GM12891 (cell line): Measurements from ENCODE around the gene DDIT3.
"Not testable (repeated sequence)": the region's sequence is repeated elsewhere in the genome, so short reads cannot be mapped to it uniquely, and the experiment has no call there.

ENCODE experiments used
- DNase-seq: peaks from one replicate; pipeline ENCODE4 v3.0.0; 2011; ENCODE audit warnings: low spot score; ENCODE audit not compliant: insufficient read length
- FAIRE-seq: peaks from 2 replicates; lab custom pipeline; 2011; peaks lifted over from hg19 to GRCh38; lab: Jason Lieb, UNC
- PAX5 ChIP-seq: IDR thresholded peaks from 2 replicates; pipeline ENCODE4 v1.6.1; 2011; ENCODE audit warnings: low read length, moderate library complexity, mild to moderate bottlenecking; ENCODE audit not compliant: insufficient read depth, severe bottlenecking
- POLR2A ChIP-seq: IDR thresholded peaks from 2 replicates; pipeline ENCODE4 v1.6.1; 2011; ENCODE audit warnings: low read depth, low read length, control low read depth
- POLR2AphosphoS5 ChIP-seq: IDR thresholded peaks from 2 replicates; pipeline ENCODE4 v1.6.1; 2011; ENCODE audit warnings: low read depth, low read length, control low read depth
- POU2F2 ChIP-seq: IDR thresholded peaks from 2 replicates; pipeline ENCODE4 v1.6.1; 2011; ENCODE audit warnings: low read depth, mild to moderate bottlenecking, control low read depth, low read length, moderate library complexity
- SPI1 ChIP-seq: IDR thresholded peaks from 2 replicates; pipeline ENCODE4 v1.6.1; 2011; ENCODE audit warnings: low read depth, low read length, control low read depth
- TAF1 ChIP-seq: IDR thresholded peaks from 2 replicates; pipeline ENCODE4 v1.6.1; 2011; ENCODE audit warnings: low read depth, low read length, control low read depth

DDIT3 gene

DNA sequence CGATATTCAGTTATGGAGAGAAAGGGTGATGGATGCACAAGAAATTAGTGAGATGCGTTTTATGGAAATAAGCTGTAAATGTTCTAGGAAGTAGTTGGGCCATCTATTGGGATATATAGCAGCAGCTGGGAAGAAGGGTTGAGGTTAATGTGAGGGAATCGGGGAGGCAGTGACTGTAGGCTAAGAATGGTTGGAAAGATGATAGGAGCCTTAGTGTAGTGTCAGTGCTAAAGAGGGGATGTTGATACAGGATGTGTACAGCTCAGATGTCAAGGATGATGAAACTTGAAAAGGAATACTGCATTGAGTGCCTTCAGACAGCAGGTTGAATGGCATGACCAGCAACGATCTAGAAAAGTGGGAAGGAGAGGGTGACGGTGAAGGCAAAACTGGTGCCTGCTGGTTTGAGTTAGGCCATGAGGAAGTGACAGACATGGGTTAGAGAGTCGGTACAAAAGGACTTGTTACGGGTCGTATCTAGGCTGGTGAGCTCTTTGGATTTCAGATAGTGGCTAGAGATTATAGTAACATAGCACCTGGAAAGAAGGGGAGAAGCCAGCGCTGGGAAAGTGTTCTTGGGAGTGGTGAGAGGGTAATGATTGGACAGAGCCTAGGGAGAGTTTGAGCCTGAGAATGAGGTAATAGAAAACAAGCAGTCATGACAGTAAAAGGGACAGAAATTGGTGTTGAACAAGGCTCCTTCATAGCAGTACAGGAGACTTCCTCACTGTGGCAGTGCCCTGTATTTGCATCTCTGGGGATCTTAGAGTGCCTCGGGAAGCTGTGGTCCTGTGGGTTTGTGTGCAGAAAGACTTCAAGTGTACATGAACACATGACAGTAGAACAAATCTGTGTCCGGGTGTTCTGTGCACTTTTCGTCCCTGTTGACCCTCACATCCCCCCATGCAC, 22.8 kb downstream of the DDIT3 start:
- no peak for DNase-seq
- no peak for TF ChIP-seq POLR2A
- TF ChIP-seq POU2F2 = no peak
- TF ChIP-seq PAX5 = no peak
- TF ChIP-seq TAF1 = no peak
- no peak for TF ChIP-seq SPI1
- TF ChIP-seq POLR2AphosphoS5 = no peak
- no peak for FAIRE-seq

DNA sequence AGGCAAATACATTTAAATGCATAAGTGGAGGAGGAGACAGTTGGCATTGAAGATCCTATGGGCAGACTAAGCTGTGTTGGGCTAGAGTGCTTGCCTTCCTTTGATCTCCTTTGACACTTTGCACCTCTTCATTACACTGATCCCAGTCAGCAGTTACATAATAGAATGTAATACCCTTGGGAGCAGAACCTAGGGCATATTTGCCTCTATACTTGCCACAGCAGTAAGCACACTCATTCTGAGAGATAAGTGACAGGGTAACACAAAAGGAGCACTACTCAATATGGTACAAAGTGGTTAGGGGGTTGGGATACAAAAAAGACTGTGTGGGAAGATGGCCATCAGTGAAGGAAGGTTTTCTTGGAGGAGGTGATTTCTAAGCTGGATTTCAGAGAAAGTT, 23.5 kb downstream of the DDIT3 start:
- FAIRE-seq (no peak), DNase-seq (no peak)
- TF ChIP-seq POLR2AphosphoS5 (no peak), POU2F2 (no peak), TAF1 (no peak), POLR2A (no peak; the same call in 1 of the 2 replicates), SPI1 (no peak), PAX5 (no peak)

DNA sequence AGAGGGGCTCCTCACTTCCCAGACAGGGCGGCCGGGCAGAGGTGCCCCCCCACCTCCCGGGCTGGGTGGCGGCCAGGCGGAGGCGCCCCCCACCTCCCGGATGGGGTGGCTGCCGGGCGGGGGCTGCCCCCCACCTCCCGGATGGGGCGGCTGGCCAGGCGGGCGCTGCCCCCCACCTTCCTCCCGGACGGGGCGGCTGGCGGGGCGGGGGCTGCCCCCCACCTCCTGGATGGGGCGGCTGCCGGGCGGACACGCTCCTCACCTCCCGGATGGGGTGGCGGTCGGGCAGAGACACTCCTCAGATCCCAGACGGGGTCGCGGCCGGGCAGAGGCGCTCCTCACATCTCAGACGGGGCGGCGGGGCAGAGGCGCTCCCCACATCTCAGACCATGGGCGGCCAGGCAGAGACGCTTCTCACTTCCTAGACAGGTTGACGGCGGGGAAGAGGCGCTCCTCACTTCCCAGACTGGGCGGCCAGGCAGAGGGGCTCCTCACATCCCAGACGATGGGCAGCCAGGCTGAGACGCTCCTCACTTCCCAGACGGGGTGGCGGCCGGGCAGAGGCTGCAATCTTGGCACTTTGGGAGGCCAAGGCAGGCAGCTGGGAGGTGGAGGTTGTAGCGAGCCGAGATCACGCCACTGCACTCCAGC, 25.1 kb downstream of the DDIT3 start:
- not testable (repeated sequence) for DNase-seq, FAIRE-seq

DNA sequence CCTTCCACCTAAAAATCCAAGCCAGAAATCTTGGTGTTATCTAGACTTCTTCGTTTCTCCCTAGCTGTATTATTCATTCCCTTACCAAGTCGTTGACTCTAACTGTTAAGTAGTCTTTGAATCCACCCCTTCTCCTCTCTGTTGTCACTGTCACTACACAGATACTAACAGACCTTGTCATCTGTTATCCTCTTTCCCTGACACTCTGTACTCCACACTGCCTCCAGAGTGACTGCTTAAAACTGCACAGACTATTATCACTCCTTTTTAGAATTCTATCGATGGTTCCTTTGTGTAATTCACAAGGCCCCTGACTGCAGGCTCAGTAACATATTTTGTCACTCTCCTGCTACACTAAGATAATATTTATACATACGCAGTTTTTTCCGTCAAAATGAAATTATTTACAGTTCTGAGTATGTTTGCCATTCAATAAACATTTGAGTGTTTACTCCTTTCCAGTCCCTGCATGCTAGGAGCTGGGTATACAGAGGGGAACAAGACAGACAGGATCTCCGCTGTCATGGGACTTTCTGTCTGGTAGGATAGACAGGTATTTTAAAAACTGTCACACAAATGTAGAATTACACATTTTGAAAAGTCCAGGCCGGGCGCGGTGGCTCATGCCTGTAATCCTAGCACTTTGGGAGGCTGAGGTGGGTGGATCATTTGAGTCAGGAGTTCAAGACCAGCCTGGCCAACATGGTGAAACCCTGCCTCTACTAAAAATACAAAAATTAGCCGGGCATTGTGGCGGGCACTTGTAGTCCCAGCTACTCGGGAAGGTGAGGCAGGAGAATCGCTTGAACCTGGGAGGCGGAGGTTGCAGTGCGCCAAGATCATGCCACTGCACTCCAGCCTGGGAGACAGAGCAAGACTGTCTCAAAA, 28.7 kb downstream of the DDIT3 start:
- DNase-seq = no peak
- peak; percentile 28 for FAIRE-seq
- TF ChIP-seq TAF1 (no peak), POLR2A (no peak), PAX5 (no peak), POU2F2 (no peak), POLR2AphosphoS5 (no peak), SPI1 (no peak)

DNA sequence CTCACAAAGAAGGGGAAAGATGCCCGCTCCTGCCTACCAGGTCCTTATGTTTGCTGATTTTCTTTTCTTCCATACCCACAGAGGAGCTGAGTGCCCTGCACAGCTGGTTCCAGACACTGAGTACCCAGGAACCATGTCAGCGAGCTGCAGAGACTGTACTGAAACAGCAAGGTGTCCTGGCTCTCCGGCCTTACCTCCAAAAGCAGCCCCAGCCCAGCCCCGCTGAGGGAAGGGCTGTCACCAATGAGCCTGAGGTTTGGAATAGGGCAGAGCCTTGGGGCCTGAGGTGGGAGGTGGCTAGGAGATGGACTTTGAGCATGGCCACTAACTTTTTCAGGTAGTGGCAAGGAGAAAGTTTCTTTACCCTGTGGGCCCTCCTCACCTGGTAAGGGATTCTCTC, 30.2 kb downstream of the DDIT3 start:
- no peak for FAIRE-seq
- TF ChIP-seq POLR2A = no peak

DNA sequence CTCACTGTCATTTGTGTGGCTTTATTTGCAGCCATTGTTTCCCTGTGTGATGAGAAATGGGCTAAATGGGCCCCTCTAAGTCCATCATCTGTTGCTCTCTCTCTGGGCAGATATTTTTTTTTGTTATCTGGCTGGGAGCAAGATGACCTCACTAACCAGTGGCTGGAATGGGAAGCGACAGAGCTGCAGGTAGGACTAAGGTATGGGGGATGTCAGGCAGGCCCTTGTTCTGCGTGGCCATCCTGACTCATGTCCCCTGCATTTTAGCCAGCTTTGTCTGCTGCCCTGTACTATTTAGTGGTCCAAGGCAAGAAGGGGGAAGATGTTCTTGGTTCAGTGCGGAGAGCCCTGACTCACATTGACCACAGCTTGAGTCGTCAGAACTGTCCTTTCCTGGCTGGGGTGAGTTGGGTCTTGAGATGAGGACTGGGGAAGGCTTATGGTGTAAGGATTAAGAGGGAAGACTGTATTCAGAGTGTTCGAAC, 31.1 kb downstream of the DDIT3 start:
- no peak for TF ChIP-seq POLR2A
- TF ChIP-seq SPI1 = no peak
- TF ChIP-seq PAX5 = no peak
- no peak for TF ChIP-seq POU2F2
- TF ChIP-seq TAF1 = no peak
- no peak for TF ChIP-seq POLR2AphosphoS5
- DNase-seq (no peak), FAIRE-seq (peak; percentile 41)

More for the DNA sequence above, 30.2 kb downstream of the DDIT3 start:
- DNase-seq = no peak

DNA sequence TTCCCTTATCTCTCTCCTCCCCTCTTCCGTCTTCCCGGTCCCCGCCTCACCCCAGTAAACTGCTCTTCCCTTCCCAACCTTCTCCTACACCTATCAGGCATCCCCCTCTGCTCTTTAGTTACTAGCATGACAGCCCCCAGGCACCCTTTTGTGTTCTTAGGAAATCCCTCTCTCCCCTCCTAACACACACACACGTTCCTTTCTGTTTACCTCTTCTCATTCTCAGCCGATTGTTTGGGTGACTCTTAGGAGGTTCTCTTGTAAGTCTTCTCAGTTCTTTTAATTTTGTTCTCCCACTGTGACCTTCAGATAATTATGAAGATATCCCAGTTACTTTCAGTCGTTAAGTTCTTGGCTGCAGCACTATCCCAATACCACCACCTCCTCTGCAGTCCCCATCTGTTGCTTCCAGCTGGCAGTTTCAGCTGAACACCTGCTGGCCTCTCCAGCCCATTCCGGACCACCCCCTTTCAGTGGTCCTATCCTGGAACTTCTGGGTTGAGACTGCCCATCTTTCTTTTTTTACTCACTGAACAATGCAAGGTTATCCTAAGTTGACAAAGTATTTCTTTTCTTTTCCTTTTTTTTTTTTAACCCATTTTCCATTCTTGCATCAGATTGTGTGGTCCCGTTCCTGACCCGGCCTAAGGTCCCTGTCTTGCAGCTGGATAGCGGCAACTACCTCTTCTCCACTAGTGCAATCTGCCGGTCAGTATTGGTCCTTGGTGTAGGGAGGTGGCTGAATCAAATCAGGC, 31.7 kb downstream of the DDIT3 start:
- DNase-seq (no peak), FAIRE-seq (no peak)
- no peak for TF ChIP-seq PAX5
- peak; percentile 2; the same call in 1 of the 2 replicates for TF ChIP-seq POLR2A

DNA sequence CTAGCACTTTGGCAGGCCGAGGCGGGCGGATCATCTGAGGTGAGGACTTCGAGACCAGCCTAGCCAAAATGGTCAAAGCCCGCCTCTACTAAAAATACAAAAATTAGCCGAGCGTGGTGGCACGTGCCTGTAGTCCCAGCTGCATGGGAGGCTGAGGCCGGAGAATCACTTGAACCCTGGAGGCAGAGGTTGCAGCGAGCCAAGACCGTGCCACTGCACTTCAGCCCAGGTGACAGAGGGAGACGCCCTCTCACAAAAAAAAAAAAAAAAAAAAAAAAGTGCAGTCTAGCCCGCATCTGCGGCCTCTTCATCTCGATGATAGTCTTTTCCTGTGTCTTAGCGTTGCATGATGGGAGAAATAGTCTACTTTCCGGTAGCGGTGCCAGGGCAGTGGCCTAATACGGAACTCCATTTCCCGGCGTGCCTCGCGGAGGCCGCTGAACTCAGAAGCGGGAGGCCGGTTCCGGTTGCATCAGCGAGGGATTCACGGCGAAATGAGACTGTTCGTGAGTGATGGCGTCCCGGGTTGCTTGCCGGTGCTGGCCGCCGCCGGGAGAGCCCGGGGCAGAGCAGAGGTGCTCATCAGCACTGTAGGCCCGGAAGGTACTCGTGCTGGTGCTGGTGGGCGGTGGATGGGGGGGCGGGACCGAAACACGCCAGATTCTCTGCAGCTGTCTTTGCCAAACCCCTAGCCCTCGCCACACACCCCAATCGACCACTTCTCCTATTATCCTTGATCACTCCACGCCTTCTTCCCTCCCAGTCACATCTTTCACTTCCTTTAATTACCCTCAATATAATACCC, 32.5 kb downstream of the DDIT3 start, which contains the start of gene MARS1:
Gene MARS1, plus strand, starts transcription at position 472 of the 805 bp plus-strand sequence. Its CDS starts 23 bp downstream, at position 495.
- DNase-seq (peak; percentile 80), FAIRE-seq (peak; percentile 91)
- TF ChIP-seq POLR2A = peak; percentile 81
- peak; percentile 58 for TF ChIP-seq SPI1
- TF ChIP-seq POLR2AphosphoS5 = peak; percentile 87
- TF ChIP-seq PAX5 = no peak
- peak; percentile 39; the same call in 1 of the 2 replicates for TF ChIP-seq TAF1
- TF ChIP-seq POU2F2 = no peak
